CD14-positive monocyte (primary cell): ENCODE results near the gene MIPOL1. TPM values are rescaled to one million over a fixed set of nuclear protein-coding genes. Genes with fewer than 3 reads are reported as not detected.
"Not testable (repeated sequence)": the region's sequence is repeated elsewhere in the genome, so short reads cannot be mapped to it uniquely, and the experiment has no call there.

Source experiments
- DNase-seq, 3 donors: peaks; one replicate each; pipeline ENCODE4 v3.0.0-alpha.2; 2011 to 2022
- H2AFZ ChIP-seq: 2 replicates; pipeline ENCODE4 v1.6.0; 2012; ENCODE audit warnings: mild to moderate bottlenecking, low read depth, low read length, inconsistent platforms; ENCODE audit not compliant: insufficient read depth, poor library complexity, severe bottlenecking
- H3K27ac ChIP-seq, 2 donors: 1 replicate in 1 of 2; 2 replicates in 1 of 2; pipeline ENCODE4 v1.5.1; 2012 to 2013; ENCODE audit warnings: low read length in 2 of 2, control low read depth in 1 of 2, inconsistent platforms in 1 of 2, low read depth in 1 of 2, mild to moderate bottlenecking in 1 of 2
- H3K27me3 ChIP-seq, 2 donors: one replicate each; pipeline versions ENCODE4 v1.6.0 to v1.6.1; 2011 to 2013; ENCODE audit warnings: low read length in 2 of 2; ENCODE audit not compliant: control insufficient read depth in 2 of 2, insufficient read depth in 2 of 2
- H3K36me3 ChIP-seq, 2 donors: replicated peaks in 1 of 2; 1 replicate in 1 of 2; 2 replicates in 1 of 2; pipeline versions ENCODE4 v1.5.1 to v1.6.1; 2012 to 2013; ENCODE audit warnings: low read length in 2 of 2, control low read depth in 1 of 2, inconsistent platforms in 1 of 2, mild to moderate bottlenecking in 1 of 2; ENCODE audit not compliant: insufficient read depth in 2 of 2, control insufficient read depth in 1 of 2
- H3K4me1 ChIP-seq, 2 donors: 1 replicate in 1 of 2; 2 replicates in 1 of 2; pipeline versions ENCODE4 v1.5.1 to v1.6.1; 2012 to 2013; ENCODE audit warnings: low read length in 2 of 2, control low read depth in 1 of 2, inconsistent platforms in 1 of 2, mild to moderate bottlenecking in 1 of 2, moderate library complexity in 1 of 2; ENCODE audit not compliant: insufficient read depth in 2 of 2, control insufficient read depth in 1 of 2
- H3K4me2 ChIP-seq: replicated peaks from 2 replicates; pipeline ENCODE3; 2012; ENCODE audit warnings: low read length, moderate library complexity, mild to moderate bottlenecking; ENCODE audit not compliant: poor library complexity, severe bottlenecking; ENCODE audit errors: extremely low read depth
- H3K4me3 ChIP-seq, 3 experiments: fragments of 200-600 bp in 1 of 3; sonication (generic) in 1 of 3; replicated peaks in 1 of 3; 1 replicate in 2 of 3; 2 replicates in 1 of 3; pipeline ENCODE4 v1.5.1; 2011 to 2013; ENCODE audit warnings: low read length in 3 of 3, mild to moderate bottlenecking in 3 of 3, control low read depth in 2 of 3, low read depth in 2 of 3, inconsistent platforms in 1 of 3, moderate library complexity in 1 of 3
- H3K79me2 ChIP-seq: 2 replicates; pipeline ENCODE4 v1.6.0; 2012; ENCODE audit warnings: mild to moderate bottlenecking, control low read depth, inconsistent platforms, low read length, moderate library complexity; ENCODE audit not compliant: insufficient read depth
- H3K9ac ChIP-seq: 2 replicates; pipeline ENCODE4 v1.6.0; 2017; ENCODE audit warnings: low read length, mild to moderate bottlenecking; ENCODE audit not compliant: insufficient read depth, poor library complexity, severe bottlenecking
- H3K9me3 ChIP-seq, 2 donors: replicated peaks in 1 of 2; 1 replicate in 1 of 2; 2 replicates in 1 of 2; pipeline versions ENCODE4 v1.5.1 to v1.6.1; 2012 to 2013; ENCODE audit warnings: low read length in 2 of 2, control low read depth in 1 of 2; ENCODE audit not compliant: control insufficient read depth in 1 of 2, insufficient read depth in 1 of 2
- H4K20me1 ChIP-seq: 2 replicates; pipeline ENCODE4 v1.6.0; 2012; ENCODE audit warnings: mild to moderate bottlenecking, low read length, control low read depth, moderate library complexity; ENCODE audit not compliant: insufficient read depth
- H3K27ac Mint-ChIP-seq, 7 donors: one replicate each; pipeline ENCODE4 v1.8.0; 2020; ENCODE audit warnings: mild to moderate bottlenecking in 7 of 7, mixed read lengths in 7 of 7, moderate library complexity in 6 of 7, inconsistent platforms in 2 of 7
- H3K27me3 Mint-ChIP-seq, 3 donors: one replicate each; pipeline ENCODE4 v1.8.0; 2021 to 2022; ENCODE audit warnings: low read depth in 3 of 3, mild to moderate bottlenecking in 3 of 3, mixed read lengths in 3 of 3, moderate library complexity in 3 of 3, inconsistent platforms in 1 of 3
- H3K36me3 Mint-ChIP-seq, 2 donors: one replicate each; pipeline ENCODE4 v1.8.0; 2020; ENCODE audit warnings: mixed read lengths in 2 of 2, inconsistent platforms in 1 of 2, mild to moderate bottlenecking in 1 of 2
- H3K4me1 Mint-ChIP-seq: one replicate; pipeline ENCODE4 v1.8.0; 2020; ENCODE audit warnings: mild to moderate bottlenecking, mixed read lengths
- H3K4me3 Mint-ChIP-seq, 2 donors: one replicate each; pipeline ENCODE4 v1.8.0; 2020; ENCODE audit warnings: mild to moderate bottlenecking in 2 of 2, mixed read lengths in 2 of 2, moderate library complexity in 1 of 2
- H3K9me3 Mint-ChIP-seq, 7 donors: one replicate each; pipeline ENCODE4 v1.8.0; 2020 to 2022; ENCODE audit warnings: mixed read lengths in 7 of 7, mild to moderate bottlenecking in 6 of 7, moderate library complexity in 6 of 7, inconsistent platforms in 2 of 7
- CTCF ChIP-seq: fragments of 200-600 bp; IDR thresholded peaks from one replicate; pipeline ENCODE4 v1.8.0; 2022; ENCODE audit warnings: antibody characterized with exemption, mild to moderate bottlenecking
- WGBS: methylation state at CpG from one replicate; pipeline ENCODE4 v1.1.5; 2013; ENCODE audit warnings: missing lambda C conversion rate; ENCODE audit not compliant: insufficient coverage; 5-methylcytosine and 5-hydroxymethylcytosine counted together
- intact Hi-C, 2 donors: fragments of 100-400 bp; cut with micrococcal nuclease; formaldehyde crosslinking; loops; one replicate each; pipeline versions ENCODE4 v1.15.0 to v1.15.1; 2023
- polyA plus RNA-seq, 3 donors: library from polyadenylated mRNA; depleted of rRNA in 1 of 3; unstranded in 2 of 3; stranded (reverse) in 1 of 3; fragments of 300-500 nt in 2 of 3; fragments of >200 nt in 1 of 3; fragmentation: Illumina TruSeq in 2 of 3; gene quantifications; 1 replicate in 2 of 3; 2 replicates in 1 of 3; pipeline ENCODE4 v1.2.3, GENCODE V29; 2012 to 2021

MIPOL1 gene
- polyA plus RNA-seq, 3 donors = not detected

- no peak overlapping the region for H3K27ac ChIP-seq
- H3K4me3 Mint-ChIP-seq = no peak overlapping the region
- H2AFZ ChIP-seq = no peak overlapping the region
- no peaks in the 10 kb centered on the region for H3K4me1 Mint-ChIP-seq
- intact Hi-C loops = no loop called here
- peaks cover 0 to 14% (median 9%) of the 10 kb centered on the region in 7 donors for H3K9me3 Mint-ChIP-seq
- no peaks in the 10 kb centered on the region for H3K4me1 ChIP-seq
- H3K9me3 ChIP-seq = no peaks in the 10 kb centered on the region
- H3K9ac ChIP-seq = no peak overlapping the region
- no peaks in the 10 kb centered on the region for H4K20me1 ChIP-seq
- H3K36me3 Mint-ChIP-seq = no peaks in the 10 kb centered on the region
- no peak overlapping the region for H3K4me3 ChIP-seq
- H3K27ac Mint-ChIP-seq = no peak overlapping the region
- H3K27me3 Mint-ChIP-seq = peaks cover 0 to 12% (median 8%) of the 10 kb centered on the region in 3 donors
- H3K4me2 ChIP-seq = no peak overlapping the region
- no peaks in the 10 kb centered on the region for H3K27me3 ChIP-seq
- no peaks in the 10 kb centered on the region for H3K36me3 ChIP-seq
- no peak for TF ChIP-seq CTCF
- DNase-seq = no peak
- H3K79me2 ChIP-seq = no peaks in the 10 kb centered on the region
- no CpG with 5 or more reads among the region's 2 CpGs for WGBS
Measured at GRCh38 chr14:37157987-37158386, 39.8 kb upstream of the MIPOL1 start.

- H3K4me3 ChIP-seq, H3K4me1 ChIP-seq, intact Hi-C loops, H3K36me3 ChIP-seq, H3K4me2 ChIP-seq, H3K4me1 Mint-ChIP-seq, H2AFZ ChIP-seq, H4K20me1 ChIP-seq, H3K27ac Mint-ChIP-seq, H3K27me3 ChIP-seq, H3K9me3 ChIP-seq, H3K9ac ChIP-seq, H3K4me3 Mint-ChIP-seq, H3K36me3 Mint-ChIP-seq, H3K79me2 ChIP-seq, H3K27ac ChIP-seq, DNase-seq, H3K9me3 Mint-ChIP-seq: not testable (repeated sequence)
- H3K27me3 Mint-ChIP-seq = peaks cover 2 to 13% (median 7%) of the 10 kb centered on the region in 3 donors
- WGBS = no CpG with 5 or more reads among the region's 2 CpGs
Measured at GRCh38 chr14:37162307-37162706, 35.4 kb upstream of the MIPOL1 start.
